GM12874 (cell line): ENCODE data around the gene MCM5.

Experiments
- CTCF ChIP-seq: IDR thresholded peaks from 2 replicates; pipeline ENCODE4 v1.5.1; 2011; ENCODE audit warnings: low read depth, mild to moderate bottlenecking, control low read depth, low read length, moderate library complexity; ENCODE audit not compliant: insufficient read depth

The MCM5 gene

GRCh38 chr22:35446365-35446764, 46.4 kb downstream of the MCM5 start:
- no peak for TF ChIP-seq CTCF

GRCh38 chr22:35448523-35448922, 48.6 kb downstream of the MCM5 start:
- TF ChIP-seq CTCF, result no peak

GRCh38 chr22:35449829-35450689, 50.1 kb downstream of the MCM5 start:
- TF ChIP-seq CTCF, result no peak

GRCh38 chr22:35450824-35451569, 51.1 kb downstream of the MCM5 start:
- no peak for TF ChIP-seq CTCF

- TF ChIP-seq CTCF, result no peak
These were observed 51.7 kb downstream of the MCM5 start for GRCh38 chr22:35451592-35451991.

- TF ChIP-seq CTCF, result no peak
These were observed 52.4 kb downstream of the MCM5 start for GRCh38 chr22:35452351-35452781.

GRCh38 chr22:35452810-35453743, 53.1 kb downstream of the MCM5 start:
- no peak for TF ChIP-seq CTCF
